IMR-90 (cell line): ENCODE results near the gene LTBP1. TPM values are rescaled to one million over a fixed set of nuclear protein-coding genes. Genes with fewer than 3 reads are reported as not detected.

Source experiments
- ATAC-seq: fragments of 200-7000 bp; cut with Tn5 transposase; 2 replicates; pipeline ENCODE4 v1.9.1; 2020; ENCODE audit warnings: low read depth, mild to moderate bottlenecking, moderate library complexity
- BruUV-seq: library from RNA; stranded (reverse); fragments of 400-500 nt; replicated peaks from 2 replicates; lab custom pipeline; 2021; lab: Mats Ljungman, UMichigan
- CTCF ChIA-PET: fragments of 300-600 bp; formaldehyde crosslinking; extraction: SDS; loops from one replicate; lab custom pipeline; 2021; ENCODE audit warnings: antibody characterized with exemption; lab: Yijun Ruan, JAX
- POLR2A ChIA-PET: fragments of 300-600 bp; sonication (Branson Sonifier 250); formaldehyde crosslinking; loops from one replicate; lab custom pipeline; 2022; ENCODE audit warnings: antibody characterized with exemption; ENCODE audit not compliant: unreplicated experiment; lab: Charles Lee
- DNase-seq: peaks from one replicate; pipeline ENCODE4 v3.0.0; 2013
- H2AFZ ChIP-seq: replicated peaks from 2 replicates; pipeline ENCODE3; 2013; ENCODE audit warnings: low read length, mild to moderate bottlenecking; ENCODE audit not compliant: poor library complexity
- H2AK5ac ChIP-seq: 2 replicates; pipeline ENCODE4 v1.6.1; 2013; ENCODE audit warnings: low read depth, low read length, inconsistent platforms
- H2AK9ac ChIP-seq: replicated peaks from 2 replicates; pipeline ENCODE3; 2013; ENCODE audit warnings: mild to moderate bottlenecking, low read depth, low read length, moderate library complexity; ENCODE audit not compliant: poor library complexity
- H2BK120ac ChIP-seq: 2 replicates; pipeline ENCODE4 v1.6.1; 2013; ENCODE audit warnings: low read depth, low read length, inconsistent platforms
- H2BK15ac ChIP-seq: 3 replicates; pipeline ENCODE4 v1.6.1; 2013; ENCODE audit warnings: low read depth, low read length, inconsistent platforms
- H2BK20ac ChIP-seq: 2 replicates; pipeline ENCODE4 v1.6.1; 2013; ENCODE audit warnings: low read depth, mild to moderate bottlenecking, inconsistent platforms, low read length, moderate library complexity
- H2BK5ac ChIP-seq: 2 replicates; pipeline ENCODE4 v1.6.1; 2013; ENCODE audit warnings: mild to moderate bottlenecking, low read depth, low read length, inconsistent platforms; ENCODE audit not compliant: poor library complexity, severe bottlenecking
- H3K14ac ChIP-seq: replicated peaks from 2 replicates; pipeline ENCODE4 v1.6.1; 2013; ENCODE audit warnings: low read depth, low read length, inconsistent platforms
- H3K18ac ChIP-seq: 2 replicates; pipeline ENCODE4 v1.6.1; 2013; ENCODE audit warnings: low read depth, low read length, control low read depth
- H3K23ac ChIP-seq: 2 replicates; pipeline ENCODE4 v1.6.1; 2013; ENCODE audit warnings: low read depth, low read length, inconsistent platforms
- H3K27ac ChIP-seq: 2 replicates; pipeline ENCODE4 v1.5.1; 2013; ENCODE audit warnings: mild to moderate bottlenecking, control low read depth, low read length; ENCODE audit not compliant: insufficient read depth
- H3K27me3 ChIP-seq: 2 replicates; pipeline ENCODE4 v1.6.1; 2013; ENCODE audit warnings: low read length; ENCODE audit not compliant: control insufficient read depth, insufficient read depth
- H3K36me3 ChIP-seq: 2 replicates; pipeline ENCODE4 v1.6.1; 2013; ENCODE audit warnings: low read length, mixed read lengths; ENCODE audit not compliant: control insufficient read depth, insufficient read depth
- H3K4ac ChIP-seq: 2 replicates; pipeline ENCODE4 v1.6.1; 2013; ENCODE audit warnings: low read depth, low read length, inconsistent platforms
- H3K4me1 ChIP-seq: 2 replicates; pipeline ENCODE4 v1.6.1; 2013; ENCODE audit warnings: low read length, mixed read lengths; ENCODE audit not compliant: control insufficient read depth, insufficient read depth
- H3K4me2 ChIP-seq: 2 replicates; pipeline ENCODE4 v1.6.1; 2013; ENCODE audit warnings: low read depth, mild to moderate bottlenecking, control low read depth, low read length, moderate library complexity
- H3K4me3 ChIP-seq: 2 replicates; pipeline ENCODE4 v1.5.1; 2013; ENCODE audit warnings: low read depth, mild to moderate bottlenecking, control low read depth, low read length, moderate library complexity; ENCODE audit not compliant: insufficient read depth
- H3K56ac ChIP-seq: 2 replicates; pipeline ENCODE4 v1.6.1; 2013; ENCODE audit warnings: low read length, inconsistent platforms; ENCODE audit not compliant: insufficient read depth; ENCODE audit errors: extremely low read depth
- H3K79me1 ChIP-seq, 2 experiments: 2 replicates each; pipeline ENCODE4 v1.6.1; 2013; ENCODE audit warnings: low read length in 2 of 2, inconsistent platforms in 1 of 2, low read depth in 1 of 2
- H3K9ac ChIP-seq: 2 replicates; pipeline ENCODE4 v1.6.1; 2013; ENCODE audit warnings: low read depth, low read length, control low read depth
- H3K9me1 ChIP-seq: 2 replicates; pipeline ENCODE4 v1.6.1; 2013; ENCODE audit warnings: low read length, inconsistent platforms; ENCODE audit not compliant: insufficient read depth
- H3K9me3 ChIP-seq: 2 replicates; pipeline ENCODE4 v1.6.1; 2013; ENCODE audit warnings: low read length; ENCODE audit not compliant: control insufficient read depth, insufficient read depth
- H4K20me1 ChIP-seq: 2 replicates; pipeline ENCODE4 v1.6.1; 2013; ENCODE audit warnings: low read length, inconsistent platforms; ENCODE audit not compliant: insufficient read depth
- H4K5ac ChIP-seq: 2 replicates; pipeline ENCODE4 v1.6.1; 2013; ENCODE audit warnings: mild to moderate bottlenecking, low read depth, low read length, control low read depth
- H4K8ac ChIP-seq, 2 experiments: 2 replicates each; pipeline ENCODE4 v1.6.1; 2013; ENCODE audit warnings: low read depth in 2 of 2, low read length in 2 of 2, control low read depth in 1 of 2, inconsistent platforms in 1 of 2
- H4K91ac ChIP-seq: 2 replicates; pipeline ENCODE4 v1.6.1; 2013; ENCODE audit warnings: low read depth, low read length, inconsistent platforms; ENCODE audit not compliant: insufficient read depth
- BHLHE40 ChIP-seq: fragments of 150-350 bp; IDR thresholded peaks from 2 replicates; pipeline ENCODE4 v1.6.1; 2016; ENCODE audit warnings: mild to moderate bottlenecking, low read depth, low read length
- CEBPB ChIP-seq: IDR thresholded peaks from 2 replicates; pipeline ENCODE4 v1.6.1; 2012; ENCODE audit warnings: low read depth, low read length, improper control_type of control experiment
- CHD1 ChIP-seq: IDR thresholded peaks from 2 replicates; pipeline ENCODE4 v1.6.1; 2012; ENCODE audit warnings: low read depth, low read length, improper control_type of control experiment
- CTCF ChIP-seq: conservative IDR thresholded peaks from 2 replicates; pipeline ENCODE4 v1.5.1; 2012; ENCODE audit warnings: mild to moderate bottlenecking, low read depth, low read length, improper control_type of control experiment
- ELK1 ChIP-seq: fragments of 150-350 bp; IDR thresholded peaks from 2 replicates; pipeline ENCODE4 v1.6.1; 2016; ENCODE audit warnings: low read depth, mild to moderate bottlenecking, low read length, moderate library complexity, borderline replicate concordance
- FOS ChIP-seq: fragments of 150-350 bp; IDR thresholded peaks from 2 replicates; pipeline ENCODE4 v1.6.1; 2016; ENCODE audit warnings: low read depth, low read length
- MAFK ChIP-seq: IDR thresholded peaks from 2 replicates; pipeline ENCODE4 v1.6.1; 2012; ENCODE audit warnings: low read depth, low read length, improper control_type of control experiment
- MAZ ChIP-seq: IDR thresholded peaks from 2 replicates; pipeline ENCODE4 v1.6.1; 2012; ENCODE audit warnings: low read depth, mild to moderate bottlenecking, low read length, improper control_type of control experiment, moderate library complexity, borderline replicate concordance
- MXI1 ChIP-seq: IDR thresholded peaks from 2 replicates; pipeline ENCODE4 v1.6.1; 2012; ENCODE audit warnings: low read depth, mild to moderate bottlenecking, low read length, moderate library complexity, borderline replicate concordance
- NFE2L2 ChIP-seq: fragments of 150-350 bp; IDR thresholded peaks from 2 replicates; pipeline ENCODE4 v1.6.1; 2016; ENCODE audit warnings: low read depth, mild to moderate bottlenecking, low read length
- POLR2A ChIP-seq: IDR thresholded peaks from 2 replicates; pipeline ENCODE4 v1.6.1; 2012; ENCODE audit warnings: mild to moderate bottlenecking, low read depth, low read length
- RAD21 ChIP-seq: IDR thresholded peaks from 2 replicates; pipeline ENCODE4 v1.6.1; 2012; ENCODE audit warnings: low read length, improper control_type of control experiment
- RCOR1 ChIP-seq: IDR thresholded peaks from 2 replicates; pipeline ENCODE4 v1.6.1; 2012; ENCODE audit warnings: mild to moderate bottlenecking, low read length, improper control_type of control experiment; ENCODE audit not compliant: insufficient replicate concordance
- RFX5 ChIP-seq: IDR thresholded peaks from 2 replicates; pipeline ENCODE4 v1.8.0; 2012; ENCODE audit warnings: low read depth, mild to moderate bottlenecking, low read length, moderate library complexity
- SMC3 ChIP-seq: fragments of 150-350 bp; IDR thresholded peaks from 2 replicates; pipeline ENCODE4 v1.6.1; 2016; ENCODE audit warnings: low read depth, mild to moderate bottlenecking, antibody characterized with exemption, low read length, moderate library complexity
- USF2 ChIP-seq: fragments of 150-350 bp; IDR thresholded peaks from 2 replicates; pipeline ENCODE4 v1.6.1; 2017; ENCODE audit warnings: mild to moderate bottlenecking, antibody characterized with exemption, low read length, low read depth
- WGBS, 2 experiments: methylation state at CpG; one replicate each; pipeline versions ENCODE4 v1.1.5 to v1.1.7; 2013; ENCODE audit warnings: missing lambda C conversion rate in 2 of 2; ENCODE audit not compliant: insufficient read length in 1 of 2; ENCODE audit errors: extremely low coverage in 2 of 2; 5-methylcytosine and 5-hydroxymethylcytosine counted together
- dilution Hi-C: fragments of 300-500 bp; cut with HindIII; formaldehyde crosslinking; loops from one replicate; pipeline ENCODE4 v1.14.3; 2018; ENCODE audit warnings: low sequenced_read_pairs; ENCODE audit not compliant: unreplicated experiment
- in situ Hi-C: fragments of 300-500 bp; cut with MboI; formaldehyde crosslinking; loops from 3 replicates; pipeline ENCODE4 v1.14.3; 2019; ENCODE audit warnings: low sequenced_read_pairs, inconsistent platforms, mixed read lengths
- intact Hi-C: fragments of 100-400 bp; cut with micrococcal nuclease; formaldehyde crosslinking; loops from 2 replicates; pipeline ENCODE4 v1.10.0; 2022
- polyA plus RNA-seq, 3 experiments: library from polyadenylated mRNA; depleted of rRNA; stranded (reverse); fragments of >200 nt; gene quantifications; 2 replicates each; pipeline ENCODE4 v1.2.3, GENCODE V29; 2012; ENCODE audit warnings: low replicate concordance in 1 of 3
- total RNA-seq: library from RNA; depleted of rRNA; stranded (reverse); fragments of >200 nt; gene quantifications from 2 replicates; pipeline ENCODE4 v1.2.3, GENCODE V29; 2012

The LTBP1 gene
- total and polyA plus RNA-seq, 2 of the 4 experiments (the other 2 are of a cell fraction) = 235 to 326 TPM

- ChIA-PET CTCF (no interaction called here), POLR2A (no interaction called here)
- H3K36me3 ChIP-seq = peaks cover 22% of the 10 kb centered on the region
- no peak overlapping the region for H3K4ac ChIP-seq
- no peak overlapping the region for H2BK120ac ChIP-seq
- peaks cover 16% of the 10 kb centered on the region for H3K4me1 ChIP-seq
- no peak overlapping the region for H4K5ac ChIP-seq
- no peak overlapping the region for H4K8ac ChIP-seq
- no peak overlapping the region for H2AK5ac ChIP-seq
- no peak for TF ChIP-seq USF2
- TF ChIP-seq BHLHE40 = no peak
- TF ChIP-seq FOS = no peak
- no peak for TF ChIP-seq POLR2A
- TF ChIP-seq MAZ = no peak
- TF ChIP-seq NFE2L2 = no peak
- no peak for TF ChIP-seq RFX5
- TF ChIP-seq RCOR1 = no peak
- TF ChIP-seq ELK1 = no peak
- TF ChIP-seq SMC3 = no peak
- TF ChIP-seq CTCF = no peak
- TF ChIP-seq CHD1 = no peak
- TF ChIP-seq RAD21 = no peak
- no peak for TF ChIP-seq CEBPB
- TF ChIP-seq MAFK = no peak
- no peak for TF ChIP-seq MXI1
- H2AK9ac ChIP-seq = no peak overlapping the region
- H2BK15ac ChIP-seq = no peak overlapping the region
- in situ Hi-C loops (no loop called here), dilution Hi-C loops (no loop called here), intact Hi-C loops (no loop called here)
- H4K20me1 ChIP-seq = no peaks in the 10 kb centered on the region
- no peak overlapping the region for H2BK20ac ChIP-seq
- no peak overlapping the region for H3K9ac ChIP-seq
- no peak overlapping the region for H4K91ac ChIP-seq
- no peak overlapping the region for H3K4me3 ChIP-seq
- no TSS peak for BruUV-seq
- no peak overlapping the region for H3K18ac ChIP-seq
- DNase-seq (no peak), ATAC-seq (no peak)
- peak overlapping the region; percentile 47 for H2BK5ac ChIP-seq
- H3K23ac ChIP-seq = no peak overlapping the region
- H2AFZ ChIP-seq = no peak overlapping the region
- no peak overlapping the region for H3K4me2 ChIP-seq
- no peak overlapping the region for H3K56ac ChIP-seq
- H3K14ac ChIP-seq = no peak overlapping the region
- no peaks in the 10 kb centered on the region for H3K9me3 ChIP-seq
- 100% methylated on average over 1 of the region's 2 CpGs; no CpG with 5 or more reads in 1 of the 2 experiments for WGBS, 2 experiments
- H3K79me1 ChIP-seq = peaks cover 44 to 66% of the 10 kb centered on the region in 2 experiments
- H3K9me1 ChIP-seq = peaks cover 5% of the 10 kb centered on the region; the same call in 1 of the 2 replicates
- no peaks in the 10 kb centered on the region for H3K27me3 ChIP-seq
- H3K27ac ChIP-seq = no peak overlapping the region
Observed at GRCh38 chr2:33225350-33225749, 278.6 kb downstream of the LTBP1 start.
